ENCODE measurements around the gene ZNF576. TPM values are rescaled to one million over a fixed set of nuclear protein-coding genes. Genes with fewer than 3 reads are reported as not detected.
A peak's percentile ranks its signal among the peaks of the same experiment; 100 is the strongest.
"Not testable (repeated sequence)": the region's sequence is repeated elsewhere in the genome, so short reads cannot be mapped to it uniquely, and the experiment has no call there.

Gene ZNF576
- polyA plus RNA-seq, 1 experiment = 9.3 TPM

GRCh38 chr19:43597876-43598275 lies 1.5 kb downstream of the ZNF576 start:
- CTCF ChIA-PET = no interaction called here
- no peak for DNase-seq (ENCODE audit: low read depth, low spot score)
- H3K9me3 ChIP-seq (ENCODE audit: control insufficient read depth, insufficient read depth, low read length) = peaks cover 5% of the 10 kb centered on the region; the same call in 1 of the 2 replicates
- POLR2A ChIA-PET = no interaction called here
- TF ChIP-seq CTCF (IDR thresholded peaks at IDR 0.05; ENCODE audit: low read depth, low read length) = no peak
- H3K27ac ChIP-seq (ENCODE audit: low read depth, low read length) = peak overlapping the region; percentile 39
- no peaks in the 10 kb centered on the region for H3K27me3 ChIP-seq (ENCODE audit: control insufficient read depth, insufficient read depth, low read length)
- peak overlapping the region; percentile 72 for H3K4me3 ChIP-seq (ENCODE audit: low read depth, low read length)

GRCh38 chr19:43598445-43599240 lies 2.2 kb downstream of the ZNF576 start:
- H3K9me3 ChIP-seq (ENCODE audit: control insufficient read depth, insufficient read depth, low read length) = peaks cover 5% of the 10 kb centered on the region; the same call in 1 of the 2 replicates
- no peak for TF ChIP-seq CTCF (IDR thresholded peaks at IDR 0.05; ENCODE audit: low read depth, low read length)
- DNase-seq (ENCODE audit: low read depth, low spot score) = no peak
- no peaks in the 10 kb centered on the region for H3K27me3 ChIP-seq (ENCODE audit: control insufficient read depth, insufficient read depth, low read length)
- no peak overlapping the region for H3K4me3 ChIP-seq (ENCODE audit: low read depth, low read length)
- CTCF ChIA-PET = no interaction called here
- no peak overlapping the region for H3K27ac ChIP-seq (ENCODE audit: low read depth, low read length)
- POLR2A ChIA-PET = no interaction called here

GRCh38 chr19:43599635-43600295 lies 3.4 kb downstream of the ZNF576 start:
- no peaks in the 10 kb centered on the region for H3K27me3 ChIP-seq (ENCODE audit: control insufficient read depth, insufficient read depth, low read length)
- no peak for DNase-seq (ENCODE audit: low read depth, low spot score)
- H3K27ac ChIP-seq (ENCODE audit: low read depth, low read length) = no peak overlapping the region
- peaks cover 4% of the 10 kb centered on the region; the same call in 1 of the 2 replicates for H3K9me3 ChIP-seq (ENCODE audit: control insufficient read depth, insufficient read depth, low read length)
- no peak overlapping the region for H3K4me3 ChIP-seq (ENCODE audit: low read depth, low read length)
- no peak for TF ChIP-seq CTCF (IDR thresholded peaks at IDR 0.05; ENCODE audit: low read depth, low read length)
- CTCF ChIA-PET = interaction anchor here (0.7 kb wide), 1 partner anchor 175 kb away, joined by 3 read pairs; no protein-coding TSS in a partner anchor
- POLR2A ChIA-PET = no interaction called here

GRCh38 chr19:43600326-43600725 lies 3.9 kb downstream of the ZNF576 start:
- CTCF ChIA-PET; H3K27ac ChIP-seq (ENCODE audit: low read depth, low read length); POLR2A ChIA-PET; H3K4me3 ChIP-seq (ENCODE audit: low read depth, low read length); DNase-seq (ENCODE audit: low read depth, low spot score); H3K9me3 ChIP-seq (ENCODE audit: control insufficient read depth, insufficient read depth, low read length); H3K27me3 ChIP-seq (ENCODE audit: control insufficient read depth, insufficient read depth, low read length): not testable (repeated sequence)

GRCh38 chr19:43605875-43606568 lies 9.6 kb downstream of the ZNF576 start:
- TF ChIP-seq CTCF (IDR thresholded peaks at IDR 0.05; ENCODE audit: low read depth, low read length) = no peak
- ChIA-PET POLR2A (interaction anchor here (0.5 to 1.4 kb wide), 3 partner anchors 10 to 70 kb away, joined by 3 to 4 read pairs (median 3); partner anchors contain the start of genes IRGQ and ZNF576), CTCF (interaction anchor here (0.6 kb wide), 1 partner anchor 10 kb away, joined by 3 read pairs; no protein-coding TSS in a partner anchor)
- no peak overlapping the region for H3K27ac ChIP-seq (ENCODE audit: low read depth, low read length)
- H3K27me3 ChIP-seq (ENCODE audit: control insufficient read depth, insufficient read depth, low read length) = no peaks in the 10 kb centered on the region
- no peak for DNase-seq (ENCODE audit: low read depth, low spot score)
- H3K9me3 ChIP-seq (ENCODE audit: control insufficient read depth, insufficient read depth, low read length) = no peaks in the 10 kb centered on the region
- no peak overlapping the region for H3K4me3 ChIP-seq (ENCODE audit: low read depth, low read length)
